Measurements from ENCODE around the gene AKT2.
A peak's percentile ranks its signal among the peaks of the same experiment; 100 is the strongest.

Gene AKT2

DNA sequence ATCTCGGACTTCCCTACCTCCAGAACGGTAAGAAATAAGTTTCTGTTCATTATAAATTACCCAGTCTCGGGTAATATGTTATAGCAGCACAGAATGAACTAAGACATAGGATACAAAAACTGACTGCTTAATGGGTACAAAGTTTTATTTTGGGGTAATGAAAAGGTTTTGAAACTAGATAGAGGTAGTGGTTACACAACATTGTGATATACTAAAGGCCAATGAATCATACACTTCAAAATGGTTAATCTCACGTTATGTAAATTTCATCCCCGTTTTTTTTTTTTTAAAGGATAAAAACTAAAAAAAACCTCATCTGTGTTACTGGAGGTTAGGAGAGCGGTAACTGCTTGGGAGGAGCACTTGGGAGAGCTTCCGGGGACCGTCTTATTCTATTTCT, 23.5 kb downstream of the AKT2 start:
- H3K4me1 ChIP-seq (ENCODE audit: control insufficient read depth, insufficient read depth, low read length): peaks cover 4% of the 10 kb centered on the region; the same call in 1 of the 2 replicates
- H3K27ac ChIP-seq (ENCODE audit: low read depth, low read length): no peak overlapping the region
- no peak overlapping the region for H3K4me3 ChIP-seq (ENCODE audit: low read depth, low read length)
- no peak overlapping the region for H3K9ac ChIP-seq (ENCODE audit: low read length)
- no peaks in the 10 kb centered on the region for H3K27me3 ChIP-seq (ENCODE audit: control insufficient read depth, insufficient read depth, low read length)
- peaks cover 44% of the 10 kb centered on the region for H3K36me3 ChIP-seq (ENCODE audit: control insufficient read depth, insufficient read depth, low read length)
- no peaks in the 10 kb centered on the region for H3K9me3 ChIP-seq (ENCODE audit: control insufficient read depth, insufficient read depth, low read depth, low read length)

DNA sequence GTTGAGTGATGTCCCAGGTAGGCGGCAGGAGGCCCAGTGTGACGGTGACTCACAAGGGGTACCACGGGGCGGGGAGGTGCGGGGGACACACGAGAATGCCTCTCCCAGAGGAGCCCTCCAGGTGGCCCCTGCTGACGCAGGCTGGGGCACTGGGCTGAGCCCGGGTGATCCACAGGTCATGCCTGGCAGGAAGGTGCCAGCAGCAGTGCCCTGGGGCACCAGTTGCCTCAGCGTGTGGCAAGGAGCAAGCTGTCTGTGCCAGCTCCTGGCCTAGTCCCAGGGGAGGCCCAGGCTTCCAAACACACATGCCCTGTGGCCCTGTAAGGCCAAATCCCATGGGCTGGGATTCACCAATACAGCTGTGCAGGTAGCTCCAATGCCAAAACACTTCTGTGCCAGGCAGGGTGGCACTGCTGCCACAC, 28.0 kb downstream of the AKT2 start:
- H3K9me3 ChIP-seq (ENCODE audit: control insufficient read depth, insufficient read depth, low read depth, low read length): no peaks in the 10 kb centered on the region
- H3K9ac ChIP-seq (ENCODE audit: low read length): no peak overlapping the region
- no peak overlapping the region for H3K4me3 ChIP-seq (ENCODE audit: low read depth, low read length)
- peaks cover 44% of the 10 kb centered on the region for H3K36me3 ChIP-seq (ENCODE audit: control insufficient read depth, insufficient read depth, low read length)
- H3K4me1 ChIP-seq (ENCODE audit: control insufficient read depth, insufficient read depth, low read length): peaks cover 16% of the 10 kb centered on the region
- no peaks in the 10 kb centered on the region for H3K27me3 ChIP-seq (ENCODE audit: control insufficient read depth, insufficient read depth, low read length)
- H3K27ac ChIP-seq (ENCODE audit: low read depth, low read length): no peak overlapping the region

DNA sequence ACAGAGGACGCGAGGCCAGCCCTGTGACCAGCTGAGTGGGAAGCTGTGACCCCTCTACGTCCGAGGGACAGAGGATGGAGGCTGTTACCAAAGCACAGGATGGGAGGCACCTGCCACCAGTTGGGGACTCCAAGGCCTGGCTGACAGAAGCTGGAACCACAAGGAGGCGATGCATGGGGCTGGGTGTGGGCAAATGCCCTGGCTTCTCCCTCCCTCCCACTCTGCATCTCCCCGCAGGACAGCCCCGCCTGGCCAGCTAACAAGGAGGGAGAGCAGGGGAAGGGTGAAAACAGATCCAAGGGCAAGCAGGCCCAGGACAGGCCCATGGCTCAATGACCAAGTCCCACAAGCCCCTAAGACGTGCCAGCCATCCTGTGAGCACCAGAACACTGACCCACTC, 28.6 kb downstream of the AKT2 start:
- H3K4me3 ChIP-seq (ENCODE audit: low read depth, low read length): no peak overlapping the region
- H3K36me3 ChIP-seq (ENCODE audit: control insufficient read depth, insufficient read depth, low read length): peaks cover 49% of the 10 kb centered on the region
- H3K4me1 ChIP-seq (ENCODE audit: control insufficient read depth, insufficient read depth, low read length): peaks cover 17% of the 10 kb centered on the region
- no peak overlapping the region for H3K9ac ChIP-seq (ENCODE audit: low read length)
- no peaks in the 10 kb centered on the region for H3K27me3 ChIP-seq (ENCODE audit: control insufficient read depth, insufficient read depth, low read length)
- no peak overlapping the region for H3K27ac ChIP-seq (ENCODE audit: low read depth, low read length)
- no peaks in the 10 kb centered on the region for H3K9me3 ChIP-seq (ENCODE audit: control insufficient read depth, insufficient read depth, low read depth, low read length)

DNA sequence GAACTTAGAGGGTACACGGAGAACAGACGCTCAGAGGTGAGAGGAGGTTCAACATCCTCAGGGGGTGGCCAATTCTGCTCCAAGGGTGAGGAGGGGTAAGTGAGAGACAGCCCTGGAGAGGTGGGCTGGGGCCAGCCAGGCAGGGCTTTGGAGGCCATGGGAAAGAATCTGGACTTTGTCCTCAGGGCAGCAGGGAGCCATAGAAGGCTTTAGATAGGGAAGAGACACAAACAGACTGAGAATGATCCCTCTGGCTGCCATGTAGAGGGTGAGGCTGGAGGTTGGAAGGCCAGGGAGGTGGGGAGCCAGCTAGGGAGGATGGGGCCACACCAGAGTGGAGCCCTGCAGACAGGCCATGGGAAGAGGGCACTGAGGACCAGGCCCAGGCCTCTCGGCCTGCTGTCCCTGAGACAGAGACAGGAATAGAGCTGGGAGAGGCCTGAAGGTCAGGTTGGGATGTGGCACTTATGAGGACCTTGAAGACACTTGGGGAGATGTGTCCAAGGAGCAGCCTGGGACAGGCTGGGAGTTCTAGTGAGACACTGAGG, 29.5 kb downstream of the AKT2 start:
- no peak overlapping the region for H3K27ac ChIP-seq (ENCODE audit: low read depth, low read length)
- H3K9me3 ChIP-seq (ENCODE audit: control insufficient read depth, insufficient read depth, low read depth, low read length): no peaks in the 10 kb centered on the region
- H3K4me3 ChIP-seq (ENCODE audit: low read depth, low read length): no peak overlapping the region

DNA sequence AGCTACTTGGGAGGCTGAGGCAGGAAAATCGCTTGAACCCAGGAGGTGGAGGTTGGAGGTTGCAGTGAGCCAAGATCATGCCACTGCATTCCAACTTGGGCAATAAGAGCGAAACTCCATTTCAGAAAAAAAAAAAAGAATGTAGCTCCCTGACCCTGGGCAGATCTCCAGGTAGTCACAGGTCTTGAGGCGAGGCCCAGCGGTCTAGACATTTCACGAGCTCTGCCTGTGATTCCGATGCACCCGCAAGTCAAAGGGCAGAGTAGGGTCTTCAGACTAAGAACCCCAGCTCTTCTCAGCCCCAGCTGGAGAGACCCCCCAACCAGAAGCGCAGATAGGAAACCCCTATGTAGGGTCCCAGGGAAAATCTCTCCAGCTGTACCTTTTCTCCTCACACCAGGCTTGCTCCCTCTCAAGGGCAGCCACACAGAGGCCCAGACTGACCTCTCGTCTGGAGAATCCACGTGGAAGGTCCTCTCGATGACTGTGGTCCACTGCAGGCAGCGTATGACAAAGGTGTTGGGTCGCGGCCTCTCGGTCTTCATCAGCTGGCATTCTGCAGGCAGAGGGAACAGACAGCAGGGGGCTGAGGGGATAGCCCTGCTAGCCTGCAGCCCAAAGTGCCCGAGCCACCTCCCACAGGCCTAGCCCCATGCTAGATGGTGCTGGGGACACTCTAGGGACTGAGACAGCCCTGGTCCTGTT, 30.3 kb downstream of the AKT2 start:
- Histone ChIP-seq H3K9ac (ENCODE audit: low read length) (no peak overlapping the region), H3K9me3 (ENCODE audit: control insufficient read depth, insufficient read depth, low read depth, low read length) (no peaks in the 10 kb centered on the region), H3K4me3 (ENCODE audit: low read depth, low read length) (no peak overlapping the region), H3K36me3 (ENCODE audit: control insufficient read depth, insufficient read depth, low read length) (peaks cover 56% of the 10 kb centered on the region), H3K27me3 (ENCODE audit: control insufficient read depth, insufficient read depth, low read length) (no peaks in the 10 kb centered on the region), H3K4me1 (ENCODE audit: control insufficient read depth, insufficient read depth, low read length) (peaks cover 17% of the 10 kb centered on the region), H3K27ac (ENCODE audit: low read depth, low read length) (no peak overlapping the region)

More for the DNA sequence above, 29.5 kb downstream of the AKT2 start:
- Histone ChIP-seq H3K36me3 (ENCODE audit: control insufficient read depth, insufficient read depth, low read length) (peaks cover 51% of the 10 kb centered on the region), H3K27me3 (ENCODE audit: control insufficient read depth, insufficient read depth, low read length) (no peaks in the 10 kb centered on the region), H3K9ac (ENCODE audit: low read length) (no peak overlapping the region), H3K4me1 (ENCODE audit: control insufficient read depth, insufficient read depth, low read length) (peaks cover 17% of the 10 kb centered on the region)

DNA sequence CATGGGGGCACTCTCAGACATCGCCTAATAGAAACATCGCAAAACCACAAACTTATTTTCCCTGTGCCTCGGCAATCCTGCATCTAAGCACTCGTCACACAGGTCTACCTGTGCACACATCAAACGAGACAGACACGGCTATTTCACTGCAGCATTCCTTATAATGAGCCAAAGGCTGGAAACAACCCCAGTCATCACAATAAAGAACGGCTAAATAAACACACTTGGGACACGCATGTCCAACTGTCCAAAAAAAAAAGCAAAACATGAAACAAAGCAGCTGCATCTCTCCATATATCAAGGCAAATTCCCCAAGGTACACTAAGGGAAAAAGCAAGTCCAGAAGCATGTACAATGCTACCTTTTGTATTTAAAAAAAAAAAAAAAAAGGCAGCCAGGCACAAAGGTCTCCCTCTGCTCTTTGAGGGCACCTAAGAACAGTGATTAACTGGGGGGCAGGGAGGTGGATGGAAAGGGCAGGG, 31.5 kb downstream of the AKT2 start:
- Histone ChIP-seq H3K4me3 (ENCODE audit: low read depth, low read length) (no peak overlapping the region), H3K27ac (ENCODE audit: low read depth, low read length) (no peak overlapping the region; the same call in 1 of the 2 replicates), H3K36me3 (ENCODE audit: control insufficient read depth, insufficient read depth, low read length) (peaks cover 64% of the 10 kb centered on the region), H3K9me3 (ENCODE audit: control insufficient read depth, insufficient read depth, low read depth, low read length) (no peaks in the 10 kb centered on the region), H3K27me3 (ENCODE audit: control insufficient read depth, insufficient read depth, low read length) (no peaks in the 10 kb centered on the region), H3K4me1 (ENCODE audit: control insufficient read depth, insufficient read depth, low read length) (peaks cover 17% of the 10 kb centered on the region), H3K9ac (ENCODE audit: low read length) (no peak overlapping the region)

DNA sequence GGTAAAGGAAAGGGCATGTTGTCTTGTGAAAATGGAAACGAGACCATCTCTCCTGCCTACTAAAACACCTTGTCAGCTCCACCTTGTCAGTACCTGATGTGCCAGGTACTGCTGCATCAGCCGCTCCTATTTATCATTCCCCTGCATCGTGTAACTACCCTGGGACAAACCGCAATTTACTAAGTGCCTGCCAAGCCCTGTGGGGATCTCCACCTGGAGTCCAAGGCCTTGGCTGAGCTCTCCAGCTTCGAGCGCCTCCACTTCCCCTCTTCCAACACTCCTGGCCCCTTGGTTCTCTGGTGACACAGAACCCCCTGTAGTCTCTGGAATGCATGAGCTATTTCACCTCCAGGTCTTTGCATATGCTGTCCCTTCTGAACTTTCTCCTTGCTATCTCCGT, 32.8 kb downstream of the AKT2 start:
- no peak overlapping the region for H3K9ac ChIP-seq (ENCODE audit: low read length)
- no peak overlapping the region for H3K4me3 ChIP-seq (ENCODE audit: low read depth, low read length)
- peaks cover 17% of the 10 kb centered on the region for H3K4me1 ChIP-seq (ENCODE audit: control insufficient read depth, insufficient read depth, low read length)
- H3K27me3 ChIP-seq (ENCODE audit: control insufficient read depth, insufficient read depth, low read length): no peaks in the 10 kb centered on the region
- H3K9me3 ChIP-seq (ENCODE audit: control insufficient read depth, insufficient read depth, low read depth, low read length): no peaks in the 10 kb centered on the region
- H3K27ac ChIP-seq (ENCODE audit: low read depth, low read length): peak overlapping the region; percentile 4; the same call in 1 of the 2 replicates
- peaks cover 59% of the 10 kb centered on the region for H3K36me3 ChIP-seq (ENCODE audit: control insufficient read depth, insufficient read depth, low read length)

DNA sequence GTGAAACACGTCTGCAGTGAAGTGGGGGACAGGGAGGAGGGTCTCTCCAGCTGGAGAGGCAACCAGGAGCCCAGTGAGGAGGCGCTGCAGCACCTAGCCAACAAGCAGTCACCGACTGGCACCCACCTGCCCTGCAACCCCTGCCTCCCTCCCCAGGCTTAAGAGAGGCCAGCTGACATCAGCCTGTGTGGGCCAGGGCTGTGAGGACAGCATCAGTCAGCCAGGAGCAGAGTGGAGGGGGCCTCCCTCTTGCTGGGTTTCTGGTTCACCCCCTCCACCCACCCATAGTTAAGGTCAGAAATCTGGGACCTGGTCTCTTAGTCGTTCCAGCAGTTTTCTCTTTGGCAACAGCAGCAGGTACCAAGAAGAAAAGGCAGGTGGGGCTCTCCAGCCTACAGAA, 33.2 kb downstream of the AKT2 start:
- H3K36me3 ChIP-seq (ENCODE audit: control insufficient read depth, insufficient read depth, low read length): peaks cover 55% of the 10 kb centered on the region
- no peak overlapping the region for H3K4me3 ChIP-seq (ENCODE audit: low read depth, low read length)
- peaks cover 17% of the 10 kb centered on the region for H3K4me1 ChIP-seq (ENCODE audit: control insufficient read depth, insufficient read depth, low read length)
- H3K27ac ChIP-seq (ENCODE audit: low read depth, low read length): peak overlapping the region; percentile 31; the same call in 1 of the 2 replicates
- no peak overlapping the region for H3K9ac ChIP-seq (ENCODE audit: low read length)
- no peaks in the 10 kb centered on the region for H3K9me3 ChIP-seq (ENCODE audit: control insufficient read depth, insufficient read depth, low read depth, low read length)
- no peaks in the 10 kb centered on the region for H3K27me3 ChIP-seq (ENCODE audit: control insufficient read depth, insufficient read depth, low read length)

DNA sequence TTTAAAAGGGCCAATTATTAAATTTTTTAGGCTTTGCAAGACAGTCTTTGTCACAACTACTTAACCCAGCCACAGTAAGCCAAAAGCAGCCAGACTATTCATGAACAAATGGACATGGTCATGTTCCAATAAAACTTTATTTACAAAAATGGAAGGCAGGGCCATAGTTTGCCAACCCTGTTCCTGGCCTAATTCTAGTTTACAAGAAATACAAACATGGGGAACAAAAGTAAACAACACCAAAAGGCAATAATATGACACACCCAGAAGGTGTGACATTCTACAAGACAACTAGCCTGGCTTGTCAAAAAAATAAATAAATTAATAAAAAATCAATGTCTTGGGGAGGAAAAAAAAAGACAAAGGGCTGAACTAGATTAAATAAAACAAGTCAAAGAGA, 33.9 kb downstream of the AKT2 start:
- H3K27ac ChIP-seq (ENCODE audit: low read depth, low read length): no peak overlapping the region
- no peaks in the 10 kb centered on the region for H3K27me3 ChIP-seq (ENCODE audit: control insufficient read depth, insufficient read depth, low read length)
- no peak overlapping the region for H3K9ac ChIP-seq (ENCODE audit: low read length)
- peaks cover 48% of the 10 kb centered on the region for H3K36me3 ChIP-seq (ENCODE audit: control insufficient read depth, insufficient read depth, low read length)
- no peaks in the 10 kb centered on the region for H3K9me3 ChIP-seq (ENCODE audit: control insufficient read depth, insufficient read depth, low read depth, low read length)
- peaks cover 17% of the 10 kb centered on the region for H3K4me1 ChIP-seq (ENCODE audit: control insufficient read depth, insufficient read depth, low read length)
- H3K4me3 ChIP-seq (ENCODE audit: low read depth, low read length): no peak overlapping the region

DNA sequence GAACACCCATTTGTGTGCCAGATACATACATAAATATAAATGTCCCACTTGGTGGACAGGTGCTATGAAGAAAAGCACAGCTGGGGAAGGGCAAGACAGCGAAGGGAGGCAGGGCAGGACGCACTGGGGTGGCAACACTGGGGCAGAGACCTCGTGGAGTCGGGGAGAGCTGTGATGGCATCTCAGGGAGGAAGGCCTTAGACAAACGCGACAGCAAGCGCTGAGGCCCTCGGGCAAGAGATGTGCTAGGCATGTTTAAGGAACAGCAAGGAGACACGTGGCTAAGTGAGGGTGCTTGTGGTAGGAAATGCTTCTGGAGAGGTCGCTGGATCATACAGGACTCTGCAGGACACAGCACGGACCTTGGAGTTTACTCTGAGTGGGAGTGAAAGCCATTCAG, 35.4 kb downstream of the AKT2 start:
- no peaks in the 10 kb centered on the region for H3K9me3 ChIP-seq (ENCODE audit: control insufficient read depth, insufficient read depth, low read depth, low read length)
- no peak overlapping the region for H3K9ac ChIP-seq (ENCODE audit: low read length)
- H3K27ac ChIP-seq (ENCODE audit: low read depth, low read length): no peak overlapping the region
- no peaks in the 10 kb centered on the region for H3K27me3 ChIP-seq (ENCODE audit: control insufficient read depth, insufficient read depth, low read length)
- H3K4me3 ChIP-seq (ENCODE audit: low read depth, low read length): no peak overlapping the region
- H3K36me3 ChIP-seq (ENCODE audit: control insufficient read depth, insufficient read depth, low read length): peaks cover 33% of the 10 kb centered on the region
- H3K4me1 ChIP-seq (ENCODE audit: control insufficient read depth, insufficient read depth, low read length): peaks cover 20% of the 10 kb centered on the region

DNA sequence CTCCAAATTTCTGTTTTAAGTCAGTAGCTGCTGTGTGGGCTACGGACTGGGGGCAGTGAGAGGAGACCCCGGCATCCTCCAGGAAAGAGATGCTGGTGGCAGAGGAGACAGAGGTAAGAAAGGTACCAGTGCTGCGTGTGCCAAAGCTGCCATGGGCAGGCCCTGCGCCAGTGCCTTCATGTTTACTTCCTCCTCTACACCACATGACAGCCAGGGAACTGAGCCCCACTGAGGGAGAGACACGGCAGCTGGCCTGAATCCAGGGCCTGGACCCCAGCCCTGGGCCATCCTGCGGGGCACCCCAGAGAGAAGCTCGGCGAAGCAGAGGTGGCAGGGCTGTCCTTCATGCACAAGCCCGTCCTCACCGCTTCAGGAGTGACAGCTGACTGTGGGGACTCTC, 35.9 kb downstream of the AKT2 start:
- Histone ChIP-seq H3K27me3 (ENCODE audit: control insufficient read depth, insufficient read depth, low read length) (no peaks in the 10 kb centered on the region), H3K9ac (ENCODE audit: low read length) (no peak overlapping the region), H3K36me3 (ENCODE audit: control insufficient read depth, insufficient read depth, low read length) (peaks cover 30% of the 10 kb centered on the region), H3K27ac (ENCODE audit: low read depth, low read length) (no peak overlapping the region), H3K9me3 (ENCODE audit: control insufficient read depth, insufficient read depth, low read depth, low read length) (no peaks in the 10 kb centered on the region), H3K4me3 (ENCODE audit: low read depth, low read length) (no peak overlapping the region), H3K4me1 (ENCODE audit: control insufficient read depth, insufficient read depth, low read length) (peaks cover 23% of the 10 kb centered on the region)

Measured in HUES6 (cell line).